PFSK-1 (cell line): ENCODE measurements around the gene UGT2A2.

ENCODE experiments used
- POLR2AphosphoS5 ChIP-seq: IDR thresholded peaks from 2 replicates; pipeline ENCODE4 v1.6.1; 2012; ENCODE audit warnings: low read depth, mild to moderate bottlenecking, control low read depth, low read length, moderate library complexity
- SIN3A ChIP-seq: IDR thresholded peaks from 2 replicates; pipeline ENCODE4 v1.6.1; 2012; ENCODE audit warnings: mild to moderate bottlenecking, low read length, moderate library complexity, borderline replicate concordance; ENCODE audit not compliant: insufficient read depth
- TAF1 ChIP-seq: IDR thresholded peaks from 2 replicates; pipeline ENCODE4 v1.6.1; 2012; ENCODE audit warnings: low read length, control low read depth, borderline replicate concordance; ENCODE audit not compliant: insufficient read depth

GRCh38 chr4:69584135-69584534 is 55.3 kb downstream of the UGT2A2 start:
- TF ChIP-seq SIN3A: no peak
- TF ChIP-seq POLR2AphosphoS5: no peak
- no peak for TF ChIP-seq TAF1
